22Rv1 (cell line): ENCODE measurements around the gene KDM4B.

ENCODE experiments used
- ZFX ChIP-seq: fragments of 450-650 bp; IDR thresholded peaks from 2 replicates; pipeline ENCODE4 v1.6.1; 2017; ENCODE audit warnings: antibody characterized with exemption, borderline replicate concordance
- TF ChIP-seq, protein P1 (sequence below): fragments of 450-650 bp; IDR thresholded peaks from 2 replicates; pipeline ENCODE4 v1.5.1; 2017; ENCODE audit warnings: mild to moderate bottlenecking

DNA sequence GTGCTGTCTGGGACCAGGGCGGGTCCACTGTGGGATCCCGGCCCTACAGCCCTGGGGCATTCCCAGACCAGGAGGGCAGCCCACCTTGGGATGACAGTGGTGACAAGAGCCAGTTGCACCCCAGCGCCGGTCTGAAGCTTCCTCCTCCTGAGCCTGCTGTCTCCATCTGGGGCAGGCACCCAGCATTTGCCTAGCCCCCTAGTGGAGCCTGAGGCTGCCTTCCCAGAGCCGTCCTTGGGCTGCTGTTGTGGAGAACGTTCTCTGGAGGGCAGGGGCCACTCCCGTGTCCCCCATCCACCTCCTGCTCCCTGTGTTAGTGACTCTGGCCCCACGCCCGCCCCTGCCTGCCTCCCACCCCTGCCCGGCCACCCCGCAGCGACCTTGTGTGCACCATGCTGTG lies 148.5 kb downstream of the KDM4B start:
- TF ChIP-seq, protein P1, sequence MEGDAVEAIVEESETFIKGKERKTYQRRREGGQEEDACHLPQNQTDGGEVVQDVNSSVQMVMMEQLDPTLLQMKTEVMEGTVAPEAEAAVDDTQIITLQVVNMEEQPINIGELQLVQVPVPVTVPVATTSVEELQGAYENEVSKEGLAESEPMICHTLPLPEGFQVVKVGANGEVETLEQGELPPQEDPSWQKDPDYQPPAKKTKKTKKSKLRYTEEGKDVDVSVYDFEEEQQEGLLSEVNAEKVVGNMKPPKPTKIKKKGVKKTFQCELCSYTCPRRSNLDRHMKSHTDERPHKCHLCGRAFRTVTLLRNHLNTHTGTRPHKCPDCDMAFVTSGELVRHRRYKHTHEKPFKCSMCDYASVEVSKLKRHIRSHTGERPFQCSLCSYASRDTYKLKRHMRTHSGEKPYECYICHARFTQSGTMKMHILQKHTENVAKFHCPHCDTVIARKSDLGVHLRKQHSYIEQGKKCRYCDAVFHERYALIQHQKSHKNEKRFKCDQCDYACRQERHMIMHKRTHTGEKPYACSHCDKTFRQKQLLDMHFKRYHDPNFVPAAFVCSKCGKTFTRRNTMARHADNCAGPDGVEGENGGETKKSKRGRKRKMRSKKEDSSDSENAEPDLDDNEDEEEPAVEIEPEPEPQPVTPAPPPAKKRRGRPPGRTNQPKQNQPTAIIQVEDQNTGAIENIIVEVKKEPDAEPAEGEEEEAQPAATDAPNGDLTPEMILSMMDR: no peak
- no peak for TF ChIP-seq ZFX
